Activated T-cell treated with anti-CD3 and anti-CD28 coated beads, Interleukin-2, amount 50 U/mL, for 48 hours (primary cell): ENCODE measurements around the gene ANKRD24.
"Not testable (repeated sequence)": the region's sequence is repeated elsewhere in the genome, so short reads cannot be mapped to it uniquely, and the experiment has no call there.

Source experiments
- DNase-seq, 2 experiments: peaks; one replicate each; pipeline ENCODE4 v3.0.0-alpha.2; 2020

ANKRD24 gene

GRCh38 chr19:4233282-4233853 lies 50.9 kb downstream of the ANKRD24 start:
- peak; percentile 89 to 93 for DNase-seq

GRCh38 chr19:4234142-4234861 lies 51.8 kb downstream of the ANKRD24 start:
- no peak for DNase-seq

GRCh38 chr19:4234862-4235201 lies 52.3 kb downstream of the ANKRD24 start:
- DNase-seq, result no peak

GRCh38 chr19:4237510-4237909 lies 55.0 kb downstream of the ANKRD24 start:
- DNase-seq, result not testable (repeated sequence)

GRCh38 chr19:4238831-4239230 lies 56.3 kb downstream of the ANKRD24 start:
- DNase-seq, result no peak

GRCh38 chr19:4241824-4242430 lies 59.4 kb downstream of the ANKRD24 start:
- DNase-seq, result no peak

GRCh38 chr19:4245938-4246337 lies 63.4 kb downstream of the ANKRD24 start:
- not testable (repeated sequence) for DNase-seq

GRCh38 chr19:4246767-4247593 lies 64.5 kb downstream of the ANKRD24 start, which contains the start of gene YJU2:
YJU2 (plus strand) TSS chr19:4247080; CDS start chr19:4247147, 67 bp downstream.
- peak; percentile 98 for DNase-seq

GRCh38 chr19:4256563-4256962 lies 74.1 kb downstream of the ANKRD24 start:
- DNase-seq, result no peak

GRCh38 chr19:4257025-4257424 lies 74.5 kb downstream of the ANKRD24 start:
- DNase-seq, result no peak

GRCh38 chr19:4258181-4258580 lies 75.7 kb downstream of the ANKRD24 start:
- no peak for DNase-seq

- DNase-seq, result no peak
Observed at GRCh38 chr19:4260613-4261191, 78.2 kb downstream of the ANKRD24 start.

- DNase-seq, result no peak
Observed at GRCh38 chr19:4264812-4265211, 82.3 kb downstream of the ANKRD24 start.

- DNase-seq, result no peak
Observed at GRCh38 chr19:4266253-4267000, 83.9 kb downstream of the ANKRD24 start.

GRCh38 chr19:4267101-4267900 lies 84.8 kb downstream of the ANKRD24 start:
- DNase-seq, result peak; percentile 78 to 79

- DNase-seq, result no peak
Observed at GRCh38 chr19:4267901-4268815, 85.7 kb downstream of the ANKRD24 start.

- no peak for DNase-seq
Observed at GRCh38 chr19:4268816-4269430, 86.4 kb downstream of the ANKRD24 start.

- no peak for DNase-seq
Observed at GRCh38 chr19:4272894-4273293, 90.4 kb downstream of the ANKRD24 start.

GRCh38 chr19:4274321-4274686 lies 91.8 kb downstream of the ANKRD24 start:
- DNase-seq, result not testable (repeated sequence)
